SKM-1 treated with dmso at 0.1 percent for 144 hours (cell line): ENCODE data around the gene SPDYE18.
"Not testable (repeated sequence)": the region's sequence is repeated elsewhere in the genome, so short reads cannot be mapped to it uniquely, and the experiment has no call there.

Experiments
- DNase-seq: peaks from one replicate; lab custom pipeline; 2025; ENCODE audit not compliant: unreplicated experiment; lab: John Stamatoyannopoulos, UW

SPDYE18 gene

DNA sequence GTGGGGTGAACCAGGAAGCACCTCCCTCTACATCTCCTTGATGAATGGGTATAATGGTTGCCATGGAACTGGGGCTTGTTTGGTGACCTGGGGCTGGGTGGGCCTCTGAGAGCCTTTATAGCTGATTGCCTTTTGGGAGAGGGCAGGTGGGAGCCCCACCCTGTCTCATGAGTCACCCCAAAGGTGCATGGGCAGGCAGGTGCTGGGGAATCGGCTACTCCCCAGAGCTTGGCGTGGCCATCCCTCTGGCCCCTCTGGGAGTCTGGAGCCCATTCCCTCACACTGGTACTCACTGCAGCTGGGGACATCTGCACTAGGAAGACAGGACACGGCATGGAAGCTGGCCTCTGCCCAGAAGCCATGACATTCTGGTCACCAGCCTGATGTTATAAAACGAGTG is at the start of gene SPDYE18:
Gene SPDYE18 (minus strand): TSS at position 2 of the 400 bp plus-strand sequence. CDS start 2,046 bp downstream, outside the sequence.
- DNase-seq, result not testable (repeated sequence)

DNA sequence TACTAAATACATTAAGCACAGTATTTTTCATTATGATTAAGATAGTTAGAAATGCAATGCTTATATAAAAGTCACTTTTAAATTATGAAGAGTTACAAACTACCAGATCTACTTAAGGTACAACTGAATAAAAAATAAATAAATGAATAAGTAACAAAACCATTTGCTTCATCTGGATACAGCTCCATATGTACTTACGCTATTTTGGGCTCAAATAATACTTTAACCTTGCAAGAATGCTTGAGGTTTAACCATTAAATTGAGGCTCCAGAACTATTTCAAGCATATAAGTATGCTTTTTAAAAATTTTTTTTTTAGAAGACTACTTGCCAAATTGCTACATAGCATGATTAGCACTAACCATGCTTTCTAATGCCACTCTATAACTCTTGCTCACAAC is 46.0 kb upstream of the SPDYE18 start:
- not testable (repeated sequence) for DNase-seq

GRCh38 chr7:77107659-77108058 is 45.3 kb upstream of the SPDYE18 start:
- DNase-seq, result not testable (repeated sequence)

- DNase-seq, result not testable (repeated sequence)
These were observed 43.5 kb upstream of the SPDYE18 start for GRCh38 chr7:77105904-77106303.

- DNase-seq, result not testable (repeated sequence)
These were observed 40.3 kb upstream of the SPDYE18 start for GRCh38 chr7:77102671-77103070.

GRCh38 chr7:77101187-77101586 is 38.8 kb upstream of the SPDYE18 start:
- DNase-seq, result not testable (repeated sequence)

DNA sequence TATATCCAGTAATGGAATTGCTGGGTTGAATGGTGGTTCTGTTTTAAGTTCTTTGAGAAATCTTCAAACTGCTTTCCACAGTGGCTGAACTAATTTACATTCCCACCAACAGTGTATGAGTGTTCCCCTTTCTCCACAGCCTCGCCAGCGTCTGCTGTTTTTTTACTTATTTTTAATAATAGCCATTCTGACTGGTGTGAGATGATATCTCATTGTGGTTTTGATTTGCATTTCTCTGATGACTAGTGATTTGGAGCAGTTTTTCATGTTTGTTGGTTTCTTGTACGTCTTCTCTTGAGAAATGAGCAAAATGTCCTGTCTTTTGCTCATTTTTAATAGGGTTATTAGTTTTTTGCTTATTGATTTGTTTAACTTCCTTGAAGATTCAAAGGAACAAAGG is 38.1 kb upstream of the SPDYE18 start:
- not testable (repeated sequence) for DNase-seq

DNA sequence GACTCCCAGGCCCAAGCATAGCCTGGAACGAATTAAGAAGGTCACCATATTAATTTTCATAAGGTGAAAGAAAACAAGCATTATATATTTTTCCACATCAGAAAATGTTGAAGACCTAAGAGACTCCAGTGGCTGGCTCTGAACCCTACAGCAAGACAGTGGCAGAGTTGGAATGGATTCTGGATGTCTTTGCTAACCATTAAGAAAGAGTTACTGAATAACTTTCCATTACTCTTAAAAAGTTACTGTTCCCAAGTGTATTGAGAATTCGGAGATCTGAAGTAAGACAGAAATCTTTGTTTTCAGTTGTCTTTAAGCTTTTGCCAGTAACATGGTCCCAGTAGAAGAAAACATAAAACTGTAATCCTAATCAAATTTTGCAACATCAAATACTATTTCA is 29.9 kb upstream of the SPDYE18 start:
- not testable (repeated sequence) for DNase-seq

DNA sequence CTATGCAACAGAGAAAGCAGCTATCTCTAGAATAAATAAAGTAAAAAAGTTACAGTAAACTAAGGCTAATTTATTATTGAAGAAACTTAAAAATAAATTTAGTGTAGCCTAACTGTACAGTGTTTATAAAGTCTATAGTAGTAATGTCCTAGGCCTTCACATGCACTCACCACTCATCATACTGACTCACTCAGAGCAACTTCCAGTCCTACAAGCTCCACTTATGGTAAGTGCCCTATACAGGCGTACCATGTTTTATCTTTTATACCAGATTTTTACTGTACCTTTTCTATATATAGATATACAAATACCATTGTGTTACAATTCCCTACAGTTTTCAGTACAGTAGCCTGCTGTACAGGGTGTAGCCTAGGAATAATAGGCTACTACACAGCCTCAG is 19.8 kb upstream of the SPDYE18 start:
- DNase-seq, result not testable (repeated sequence)

GRCh38 chr7:77080236-77080635 is 17.9 kb upstream of the SPDYE18 start:
- not testable (repeated sequence) for DNase-seq

DNA sequence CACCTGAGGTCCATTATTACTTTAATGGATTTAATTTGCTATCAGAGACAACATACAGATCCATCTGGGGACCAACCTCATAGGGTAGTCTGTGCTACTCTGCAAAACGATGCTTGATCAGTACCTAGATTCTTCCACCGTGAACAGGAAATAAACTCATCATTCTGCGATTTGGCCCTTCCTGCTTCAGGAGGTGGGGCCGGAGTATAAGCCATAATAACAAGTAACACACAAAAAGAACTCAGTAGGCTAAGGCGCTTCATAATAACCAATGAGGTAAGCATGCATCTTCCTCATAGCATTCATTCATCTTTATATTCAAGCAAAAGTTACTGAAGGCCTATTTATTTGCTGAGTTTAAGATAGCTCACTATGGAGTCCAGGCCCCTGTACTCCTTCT is 17.3 kb upstream of the SPDYE18 start:
- DNase-seq, result not testable (repeated sequence)

- not testable (repeated sequence) for DNase-seq
These were observed 16.8 kb upstream of the SPDYE18 start for GRCh38 chr7:77079112-77079511.

DNA sequence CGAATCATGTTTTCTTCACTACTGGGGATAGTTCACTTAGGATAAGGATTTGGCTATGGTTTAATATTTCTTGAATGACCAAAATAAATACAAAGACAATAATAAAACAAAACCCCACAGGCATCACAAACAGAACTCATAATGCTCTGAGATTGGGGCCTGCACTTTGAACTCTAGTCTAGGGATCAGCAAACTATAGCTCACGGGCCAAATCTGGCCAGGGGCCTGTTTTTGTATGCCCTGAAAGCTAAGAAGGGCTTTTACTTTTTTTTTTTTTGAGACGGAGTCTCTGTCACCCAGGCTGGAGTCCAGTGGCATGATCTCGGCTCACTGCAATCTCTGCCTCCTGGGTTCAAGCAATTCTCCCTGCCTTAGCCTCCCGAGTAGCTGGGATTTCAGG is 14.7 kb upstream of the SPDYE18 start:
- DNase-seq, result not testable (repeated sequence)

GRCh38 chr7:77074786-77075396 is 12.5 kb upstream of the SPDYE18 start:
- not testable (repeated sequence) for DNase-seq

DNA sequence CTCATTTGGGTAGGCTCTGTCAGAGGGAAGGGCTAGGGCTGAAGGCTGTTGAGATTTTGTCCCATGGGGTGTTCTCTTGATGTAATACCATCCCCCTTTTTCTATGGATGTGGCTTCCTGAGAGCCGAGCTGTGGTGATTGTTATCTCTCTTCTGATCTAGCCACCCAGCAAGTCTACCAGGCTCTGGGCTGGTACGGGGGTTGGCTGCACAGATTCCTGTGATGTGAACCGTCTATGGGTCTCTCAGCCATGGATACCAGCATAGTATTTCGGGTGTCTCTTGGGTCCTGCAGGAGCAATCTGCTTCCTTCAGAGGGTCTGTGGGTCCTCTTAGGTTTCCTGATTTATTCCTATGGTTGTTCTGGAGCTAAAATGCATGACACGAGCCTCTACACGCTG is 8.8 kb upstream of the SPDYE18 start:
- DNase-seq, result not testable (repeated sequence)

DNA sequence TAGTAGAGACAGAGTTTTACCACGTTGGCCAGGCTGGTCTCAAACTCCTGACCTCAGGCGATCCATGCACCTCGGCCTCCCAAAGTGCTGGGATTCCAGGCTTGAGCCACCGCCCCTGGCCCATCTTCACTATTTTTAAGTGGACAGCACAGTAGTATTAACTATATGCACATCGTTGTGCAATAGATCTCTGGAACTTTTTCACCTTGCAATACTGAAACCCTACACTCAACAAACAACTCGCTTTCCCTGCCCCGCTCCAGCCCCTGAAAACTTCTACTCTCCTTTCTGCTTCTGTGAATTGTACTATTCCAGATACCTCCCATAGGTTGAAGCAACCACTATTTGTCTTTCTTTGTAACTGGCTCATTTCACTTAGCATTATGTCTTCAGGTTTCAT is 3.5 kb upstream of the SPDYE18 start:
- not testable (repeated sequence) for DNase-seq

GRCh38 chr7:77063732-77064131 is 1.4 kb upstream of the SPDYE18 start:
- DNase-seq, result not testable (repeated sequence)

GRCh38 chr7:77032261-77032660 is 30.1 kb downstream of the SPDYE18 start, which contains the start of gene SPDYE17:
SPDYE17 (minus strand) TSS chr7:77032361; CDS start chr7:77030570, 1,791 bp downstream.
- DNase-seq, result not testable (repeated sequence)

- not testable (repeated sequence) for DNase-seq
These were observed 36.0 kb downstream of the SPDYE18 start for GRCh38 chr7:77026349-77026748.

DNA sequence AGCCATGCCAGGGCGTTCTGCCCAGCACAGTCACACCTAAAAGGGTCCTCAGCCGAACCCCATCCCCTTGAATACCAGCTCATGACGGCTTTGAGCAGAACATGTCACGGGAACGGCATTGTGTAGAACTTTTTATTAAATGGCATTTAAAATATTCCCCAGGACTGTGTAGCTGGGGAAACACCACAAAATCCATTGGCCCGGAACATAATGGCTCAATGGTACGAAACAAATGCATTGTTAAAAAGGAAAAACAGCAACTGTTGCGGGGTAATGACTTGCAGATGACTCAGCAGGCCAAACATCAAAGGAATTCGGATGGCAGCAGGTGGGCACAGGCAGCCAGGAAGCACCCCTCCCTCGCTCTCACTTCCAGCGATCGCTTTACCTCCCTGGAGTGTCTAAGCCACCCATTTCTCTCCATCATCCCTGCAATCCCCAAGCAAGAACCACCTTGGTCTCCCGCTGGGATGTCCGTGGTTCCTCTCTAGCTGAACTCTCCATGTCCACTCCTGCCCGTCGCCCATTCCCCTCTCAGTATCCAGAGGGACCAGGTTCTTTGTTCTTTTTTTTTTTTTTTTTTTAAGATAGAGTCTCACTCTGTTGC is 52.2 kb downstream of the SPDYE18 start:
- DNase-seq, result not testable (repeated sequence)

DNA sequence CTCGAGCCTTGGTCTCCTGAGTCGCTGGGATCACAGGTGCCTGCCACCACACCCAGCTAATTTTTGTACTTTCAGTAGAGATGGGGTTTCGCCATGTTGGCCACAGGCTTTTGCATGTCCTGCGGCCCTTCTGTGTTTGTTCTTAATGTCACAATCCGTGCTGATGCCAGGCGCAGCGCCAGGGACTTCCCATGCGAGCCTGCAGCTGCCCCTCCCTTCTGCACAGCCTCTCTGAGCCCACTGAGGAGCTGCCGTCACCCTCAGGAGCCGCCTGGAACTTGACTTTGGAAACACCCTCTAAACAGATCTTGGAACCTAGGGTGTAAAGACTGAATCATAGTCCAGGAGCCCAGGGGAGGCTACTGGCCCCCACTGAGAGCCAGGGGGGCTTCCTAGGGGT is 54.4 kb downstream of the SPDYE18 start:
- DNase-seq, result not testable (repeated sequence)
